NCI-H1694 (cell line): ENCODE measurements around the gene RMI1.

Experiments used
- DNase-seq: peaks from one replicate; lab custom pipeline; 2025; lab: John Stamatoyannopoulos, UW

Gene RMI1

DNA sequence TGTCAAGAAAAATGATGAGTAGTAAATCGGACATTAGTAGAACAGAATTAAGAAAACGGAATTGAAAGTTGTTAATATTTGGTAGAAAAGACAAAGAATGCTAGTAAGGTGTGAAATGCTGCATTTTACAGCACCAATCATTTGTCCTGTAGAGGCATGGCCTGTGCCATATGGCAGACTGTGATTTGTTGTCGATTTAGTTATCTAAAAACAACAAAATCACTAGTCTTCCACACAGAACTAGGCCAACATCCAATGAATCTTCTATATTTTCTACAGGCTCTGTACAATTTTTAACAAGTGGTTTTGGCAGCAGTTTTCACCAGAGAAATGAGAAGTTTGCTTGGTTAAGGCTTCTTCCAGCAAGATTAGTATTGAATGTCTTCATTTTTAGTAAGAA is 11.0 kb upstream of the RMI1 start:
- no peak for DNase-seq

DNA sequence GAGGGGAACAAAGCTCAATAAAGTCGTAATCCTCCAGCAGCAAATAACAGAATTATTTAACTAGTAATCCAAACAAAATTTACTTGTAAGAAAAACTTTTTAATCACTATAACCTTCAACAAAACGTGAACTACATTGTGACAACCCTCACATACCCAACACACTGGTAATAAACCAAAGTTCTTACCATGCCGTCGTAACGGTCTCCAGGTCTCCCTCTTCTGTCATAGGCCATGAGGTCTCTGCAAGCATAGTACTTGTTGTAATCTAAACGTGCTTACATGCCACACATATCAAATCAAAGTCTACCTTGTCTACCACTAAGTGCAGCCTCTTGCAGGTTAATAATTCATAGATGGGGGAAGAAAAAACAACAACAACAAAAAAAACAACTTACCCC is 9.1 kb upstream of the RMI1 start:
- DNase-seq, result no peak

DNA sequence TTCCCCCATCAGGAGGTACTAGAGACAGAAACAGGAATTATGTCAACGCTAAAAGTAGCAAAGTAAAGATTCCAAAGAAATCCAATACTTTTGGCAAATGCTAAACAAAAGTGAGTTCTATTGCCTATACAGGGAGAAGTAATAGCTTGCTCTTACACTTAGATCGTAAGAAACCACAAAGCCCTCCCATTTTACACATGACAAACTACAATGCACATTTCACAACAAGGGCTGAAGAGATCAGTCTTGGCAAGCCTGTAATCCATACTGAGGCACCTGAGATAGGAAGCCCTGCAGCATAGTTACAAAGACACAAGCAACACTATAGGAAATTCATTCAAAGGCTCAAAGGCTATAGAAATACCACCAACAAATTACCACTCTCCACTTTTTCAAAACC is 8.3 kb upstream of the RMI1 start:
- no peak for DNase-seq

DNA sequence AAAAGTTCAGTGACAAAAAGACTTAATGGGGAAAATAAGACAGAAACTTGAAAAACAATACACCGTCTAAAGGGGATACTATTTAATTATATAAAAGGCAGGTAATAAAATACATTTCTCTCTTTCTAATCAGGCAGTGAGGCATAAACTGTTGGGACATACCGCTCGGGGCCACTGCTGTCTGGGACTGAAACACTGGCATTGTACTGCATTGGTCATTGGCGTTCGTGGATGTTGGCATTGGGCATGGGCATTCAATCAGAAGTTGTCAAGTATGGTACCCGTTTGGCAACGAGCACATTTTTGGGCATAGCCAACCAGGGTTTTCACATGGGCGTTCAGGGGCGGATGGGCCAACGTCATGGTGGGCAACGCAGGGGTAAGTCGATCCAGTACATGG is 5.3 kb upstream of the RMI1 start:
- no peak for DNase-seq

DNA sequence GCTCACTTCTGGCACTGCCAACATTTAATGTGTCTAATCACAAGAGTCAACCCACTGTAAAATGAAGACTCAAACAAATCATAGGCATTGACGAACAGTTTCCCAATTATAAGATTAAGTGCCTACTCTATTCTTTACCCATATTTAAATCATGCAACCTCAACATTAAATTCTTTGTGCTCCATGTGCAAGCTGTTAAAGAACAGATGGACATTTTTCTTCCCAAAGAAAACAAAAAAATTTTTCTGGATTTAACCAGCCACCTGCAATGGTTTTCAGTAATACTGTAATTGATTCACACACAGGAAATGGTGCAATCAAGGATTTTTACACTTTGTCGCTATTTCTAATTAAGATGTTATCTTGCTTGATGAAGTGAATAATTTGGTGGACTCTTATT is 4.2 kb upstream of the RMI1 start:
- DNase-seq, result no peak

DNA sequence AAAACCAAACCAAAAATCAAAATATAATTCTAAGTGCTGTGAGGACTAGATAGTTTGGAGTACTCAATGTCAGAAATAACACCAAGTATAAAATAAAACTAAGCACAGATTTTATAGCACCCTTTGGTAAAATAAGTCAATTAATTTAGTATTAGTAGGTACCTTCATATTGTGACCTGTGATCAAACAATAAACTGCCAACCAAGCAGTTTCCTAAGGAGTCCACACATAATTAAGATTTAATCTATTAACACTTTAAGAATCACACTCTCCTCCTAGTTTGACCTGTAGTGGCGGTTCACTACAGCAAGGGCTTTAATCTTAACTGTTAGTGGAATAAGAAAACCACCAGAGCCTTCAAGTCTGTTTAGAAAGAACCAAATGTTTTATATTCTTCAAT is 3.4 kb upstream of the RMI1 start:
- no peak for DNase-seq

DNA sequence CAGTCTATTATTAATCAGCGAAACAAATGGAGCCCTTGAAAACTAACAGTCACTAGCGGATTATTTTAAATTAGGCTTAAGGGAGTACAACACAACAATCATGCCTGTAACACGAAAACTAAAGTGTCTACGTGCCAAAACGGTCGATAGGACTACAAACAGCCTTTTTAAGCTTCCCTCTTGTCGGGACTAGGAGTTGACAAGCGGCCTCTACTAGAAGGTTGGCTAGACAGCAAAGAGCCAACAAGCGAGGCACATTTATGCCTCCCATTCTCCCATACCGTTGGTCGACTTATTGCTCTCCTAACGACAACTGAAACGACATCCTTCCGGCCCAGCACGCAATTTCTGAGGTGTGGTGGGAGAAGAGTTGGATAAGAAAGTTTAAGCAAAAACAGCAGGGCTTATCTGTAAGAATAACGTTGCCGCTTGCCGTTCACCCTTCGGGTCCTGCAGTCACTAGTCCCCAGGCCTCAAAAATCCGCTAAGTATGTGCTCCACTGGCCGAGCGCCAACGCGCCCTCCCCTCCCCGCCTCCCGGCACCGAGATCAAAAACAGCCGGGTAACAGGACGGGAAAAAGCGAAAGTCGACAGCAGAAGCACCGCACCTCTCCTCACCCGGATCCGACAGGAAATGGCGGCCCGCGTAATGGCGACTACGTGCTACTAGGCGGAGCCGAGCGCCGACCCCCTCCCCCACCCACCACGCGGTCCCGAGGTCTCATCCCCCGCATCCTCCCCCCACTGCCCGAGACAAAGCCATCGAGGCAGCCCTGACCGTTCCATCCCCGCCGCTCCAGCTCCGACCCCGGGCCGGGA is 1.4 kb upstream of the RMI1 start:
- DNase-seq, result no peak

DNA sequence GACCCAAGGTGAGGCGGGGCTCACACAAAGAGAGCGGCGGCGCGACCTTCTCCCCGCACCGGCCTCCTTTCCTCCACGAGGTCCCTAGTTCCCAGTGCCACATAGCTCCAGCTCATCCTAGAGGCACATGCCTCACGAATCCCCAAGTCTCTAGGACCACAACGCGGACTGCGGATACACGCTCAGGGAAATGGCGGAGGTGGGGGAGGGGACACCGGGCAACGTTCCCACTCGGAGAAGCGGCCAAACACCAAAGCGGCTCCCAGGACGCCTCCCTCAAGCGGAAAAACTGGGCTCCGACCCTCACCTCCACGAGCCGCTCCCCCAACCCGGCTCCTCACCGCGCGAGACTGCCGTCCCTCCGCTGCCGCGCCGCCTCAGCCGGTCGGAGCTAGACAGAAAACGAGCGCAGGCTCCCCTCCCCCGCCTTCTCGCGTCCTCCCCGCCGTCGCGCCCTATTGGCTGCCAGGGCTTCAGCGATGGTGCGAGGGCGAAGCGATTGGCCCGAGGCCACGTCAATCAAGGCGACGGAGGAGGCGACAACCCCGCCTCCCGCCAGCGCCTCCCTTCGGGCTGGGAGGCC is 702 bp upstream of the RMI1 start, which contains the start of gene HNRNPK:
HNRNPK (minus strand) TSS at position 404 of the 583 bp plus-strand sequence. CDS start 1,963 bp downstream, outside the sequence.
- peak; percentile 83 for DNase-seq

DNA sequence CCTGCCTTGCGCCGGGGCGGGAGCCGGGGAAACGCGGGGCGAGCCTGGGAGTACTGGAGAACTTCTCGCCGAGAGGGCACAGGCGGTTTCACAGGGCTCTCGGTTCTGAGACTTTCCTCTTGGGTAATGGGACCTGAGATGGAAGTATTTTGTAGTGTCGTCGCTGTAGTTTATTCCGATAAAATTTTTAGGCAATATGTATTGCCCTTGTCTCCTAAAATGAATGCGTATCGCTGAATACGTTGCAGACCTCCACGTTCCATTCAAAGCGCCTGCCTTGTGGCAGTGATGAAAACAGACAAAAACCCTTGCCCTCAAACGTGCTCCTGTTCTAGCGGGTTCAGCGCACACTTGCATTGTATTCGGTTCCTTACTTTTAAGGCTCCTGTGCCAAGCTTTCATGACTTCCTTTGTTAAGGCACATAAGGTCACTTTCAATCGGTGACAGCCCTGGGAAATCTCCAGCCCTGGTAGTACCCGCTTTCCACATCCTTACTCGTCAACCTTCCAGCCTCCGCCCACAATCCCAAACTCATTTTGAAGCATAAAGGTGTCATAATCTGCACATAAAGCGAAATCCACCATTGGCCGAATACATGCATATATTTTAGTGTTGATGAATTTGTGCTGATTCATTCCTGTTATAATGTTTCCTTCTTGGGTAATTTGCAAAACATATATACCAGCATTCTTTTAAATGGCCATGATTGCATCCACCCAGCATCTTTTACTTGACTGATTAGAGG is 694 bp downstream of the RMI1 start:
- DNase-seq, result peak; percentile 39

DNA sequence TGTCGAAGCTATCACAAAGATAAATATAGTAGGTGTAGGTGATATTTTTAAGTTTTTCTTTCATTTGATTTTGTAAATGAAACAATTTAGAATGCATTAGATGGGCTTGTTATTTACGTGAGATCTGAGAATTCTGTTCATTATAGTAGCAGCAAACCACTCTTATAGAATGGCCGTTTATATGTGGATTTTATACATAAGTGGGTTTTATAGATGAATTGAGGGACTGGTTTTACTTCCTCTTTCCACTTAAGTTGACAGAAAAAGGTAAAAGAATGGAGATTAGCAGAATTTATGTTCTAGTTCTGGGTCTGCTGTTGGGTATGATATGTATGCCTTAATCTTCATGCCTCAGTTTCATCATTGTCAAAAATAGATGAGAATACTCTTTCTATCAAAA is 5.6 kb downstream of the RMI1 start:
- DNase-seq, result no peak

DNA sequence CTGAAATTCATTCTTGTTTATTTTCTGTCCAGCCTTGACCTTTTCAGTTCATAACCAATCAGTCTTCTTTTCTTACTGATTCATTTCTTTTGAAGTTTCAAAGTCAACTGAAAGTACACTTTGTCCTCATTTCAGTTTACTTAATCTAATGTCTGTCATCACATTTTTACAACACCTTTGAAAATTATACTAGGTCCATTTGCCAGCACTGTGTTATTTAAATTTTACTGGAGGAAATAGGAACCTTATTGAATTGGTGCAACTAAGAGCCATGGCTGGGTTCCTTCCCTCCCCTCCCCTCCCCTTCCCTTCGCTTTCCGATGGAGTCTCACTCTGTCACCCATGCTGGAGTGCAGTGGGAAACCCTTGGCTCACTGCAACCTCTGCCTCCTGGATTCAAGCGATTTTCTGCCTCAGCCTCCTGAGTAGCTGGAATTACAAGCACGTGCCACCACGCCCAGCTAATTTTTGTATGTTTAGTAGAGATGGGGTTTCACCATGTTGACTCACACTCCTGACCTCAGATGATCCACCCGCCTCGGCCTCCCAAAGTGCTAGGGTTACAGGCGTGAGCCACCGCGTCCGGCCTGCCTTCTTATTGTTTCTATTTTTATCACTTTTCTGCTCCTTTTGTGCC is 6.3 kb downstream of the RMI1 start:
- DNase-seq, result no peak

DNA sequence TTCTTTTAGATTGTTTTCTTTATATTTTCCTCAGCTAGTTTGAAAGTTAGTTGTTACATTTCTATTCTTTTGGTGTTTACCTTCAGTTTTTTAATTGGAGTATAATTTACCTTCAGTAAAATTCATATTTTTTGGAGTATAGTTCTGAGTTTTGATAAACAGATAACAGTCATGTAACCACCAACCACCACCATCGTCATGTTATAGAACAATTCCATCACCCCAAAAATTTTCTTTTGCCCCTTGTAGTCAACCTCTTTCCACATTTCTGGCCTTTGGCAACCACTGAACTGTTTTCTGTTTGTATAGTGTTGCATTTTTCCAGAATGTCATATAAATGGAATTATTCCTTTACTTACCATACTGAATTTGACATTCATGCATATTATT is 6.8 kb downstream of the RMI1 start:
- DNase-seq, result no peak

DNA sequence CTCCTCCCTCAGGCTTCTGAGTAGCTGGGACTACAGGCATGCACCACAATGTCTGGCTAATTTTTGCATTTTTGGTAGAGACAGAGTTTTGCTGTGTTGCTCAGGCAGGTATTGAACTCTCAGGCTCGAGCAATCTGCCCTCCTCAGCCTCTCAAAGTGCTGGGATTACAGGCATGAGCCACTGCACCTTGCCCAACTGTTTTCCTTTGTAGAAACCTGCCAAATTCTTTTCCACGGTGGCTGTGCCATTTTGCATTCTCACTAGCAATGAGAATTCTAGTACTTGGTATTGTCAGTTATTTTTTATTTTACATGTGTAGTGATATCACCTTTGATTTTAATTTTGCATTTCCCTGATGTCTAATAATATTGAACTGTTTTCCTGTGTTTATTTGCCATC is 7.8 kb downstream of the RMI1 start:
- DNase-seq, result no peak

DNA sequence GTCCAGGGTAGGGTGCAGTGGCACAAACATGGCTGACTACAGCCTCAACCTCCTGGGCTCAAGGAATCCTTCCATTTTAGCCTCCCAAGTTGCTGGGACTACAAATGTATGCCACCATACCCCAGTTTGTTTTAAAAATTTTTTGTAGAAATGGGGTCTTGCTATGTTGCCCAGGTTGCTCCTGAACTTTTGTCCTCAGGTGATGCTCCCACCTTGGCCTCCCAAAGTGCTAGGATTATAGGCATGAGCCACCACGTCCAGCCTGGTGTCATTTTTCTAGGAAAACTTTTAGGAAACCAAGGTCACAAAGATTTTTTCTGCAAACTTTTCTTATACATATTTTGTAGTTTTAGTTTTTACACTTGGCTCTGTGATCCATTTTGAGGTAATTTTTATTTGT is 10.8 kb downstream of the RMI1 start:
- DNase-seq, result no peak

DNA sequence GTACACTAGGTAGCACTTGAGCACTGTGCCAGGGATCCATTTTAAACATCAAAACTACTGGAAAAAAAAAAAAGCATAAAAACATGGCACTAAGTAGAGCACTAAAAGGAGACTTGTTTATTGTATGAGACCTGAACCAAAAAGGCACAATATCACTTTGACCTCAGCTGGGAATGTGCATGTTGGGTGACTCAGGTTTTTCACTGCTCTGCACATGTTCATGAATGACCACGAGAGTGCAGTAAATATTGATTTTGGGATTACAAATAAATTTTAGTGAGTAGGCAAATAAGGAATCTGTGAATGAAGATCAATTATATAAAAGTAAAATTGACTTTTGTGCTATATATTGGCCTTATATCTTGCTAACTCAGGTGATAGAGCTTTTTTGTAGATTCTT is 11.8 kb downstream of the RMI1 start:
- no peak for DNase-seq

DNA sequence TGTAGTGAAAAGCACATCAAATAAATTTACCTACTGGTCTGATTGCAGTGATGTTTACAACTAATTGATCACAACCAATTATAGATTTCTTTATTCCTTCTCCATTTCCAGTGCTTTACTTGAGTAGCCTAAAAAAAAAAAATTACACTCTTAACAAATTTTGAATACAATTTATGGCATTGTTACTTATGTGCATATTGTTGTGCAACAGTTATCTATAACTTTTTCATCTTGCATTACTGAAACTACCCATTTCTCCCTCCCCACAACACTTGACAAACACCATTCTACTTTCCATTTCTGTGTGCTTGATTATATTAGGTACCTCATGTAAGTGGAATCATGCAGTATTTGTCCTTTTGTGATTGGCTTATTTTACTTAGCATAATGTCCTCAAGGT is 12.3 kb downstream of the RMI1 start:
- no peak for DNase-seq

DNA sequence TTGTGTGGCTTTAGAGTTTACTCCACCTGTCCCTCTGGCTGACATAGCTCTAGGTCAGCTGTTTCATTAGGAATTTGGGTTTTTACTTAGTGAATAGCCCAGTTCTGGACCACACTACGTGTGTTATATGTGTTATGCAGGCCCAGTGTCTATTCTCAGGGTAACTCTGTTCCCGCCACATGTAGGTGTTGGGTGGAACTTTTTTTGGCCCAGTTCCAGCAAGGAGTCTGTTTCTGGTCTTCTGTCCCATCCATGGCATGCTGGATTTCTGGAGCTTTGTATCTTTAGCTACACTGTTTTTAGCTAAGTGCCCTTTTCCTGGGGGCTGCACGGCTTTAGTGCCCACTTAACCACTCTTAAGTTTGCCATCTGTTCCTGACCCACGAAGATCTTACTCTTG is 15.5 kb downstream of the RMI1 start:
- no peak for DNase-seq

DNA sequence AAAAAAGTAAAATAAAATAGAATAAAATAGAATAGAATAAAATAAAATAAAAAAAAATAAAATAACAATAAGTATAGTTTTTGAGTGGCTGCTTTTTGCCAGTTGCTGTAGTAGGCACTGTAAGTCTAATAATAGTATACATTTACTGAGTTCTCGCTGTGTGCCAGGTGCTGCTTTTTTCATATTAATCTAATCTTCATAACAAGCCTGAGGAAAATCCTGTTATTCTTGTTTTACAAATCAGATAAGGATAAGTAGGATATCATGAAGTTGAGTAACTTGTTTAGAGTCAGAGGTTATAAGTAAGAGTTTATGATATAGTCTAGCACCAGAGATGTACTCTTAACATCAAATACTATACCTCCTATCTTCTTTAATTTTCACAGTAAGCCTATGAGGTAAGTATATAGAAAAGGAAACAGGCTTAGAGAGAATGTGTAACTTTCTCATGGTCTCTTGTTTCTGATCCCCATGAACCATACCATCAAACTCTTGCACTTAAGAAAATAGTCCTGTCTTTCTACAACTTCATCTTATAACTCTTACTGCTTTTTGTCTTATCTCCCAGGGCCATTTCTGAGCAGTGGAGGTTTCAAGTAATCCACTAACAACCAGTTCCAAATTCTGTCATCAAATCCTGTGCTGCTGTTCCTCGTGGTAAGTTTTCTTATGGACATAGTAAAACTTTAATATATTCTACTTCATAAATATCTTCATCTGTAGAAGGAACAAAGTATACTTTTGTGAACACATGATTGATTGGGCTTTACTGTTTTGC is 18.7 kb downstream of the RMI1 start:
- no peak for DNase-seq

DNA sequence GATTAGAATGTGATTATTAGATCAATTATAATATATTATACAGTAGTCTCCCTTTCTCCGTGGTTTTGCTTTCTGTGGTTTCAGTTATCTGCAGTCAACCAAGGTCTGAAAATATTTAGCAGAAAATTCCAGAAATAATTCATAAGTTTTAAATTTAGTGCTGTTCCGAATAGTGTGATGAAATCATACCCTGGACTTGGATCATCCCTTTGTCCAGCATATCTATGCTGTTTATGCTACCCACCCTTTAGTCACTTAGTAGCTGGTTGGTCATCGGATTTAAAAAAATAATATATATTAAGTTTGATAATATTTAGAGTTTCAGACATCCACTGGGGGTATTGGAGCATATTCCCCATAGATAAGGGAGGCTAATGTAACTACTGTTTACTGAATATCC is 19.6 kb downstream of the RMI1 start:
- no peak for DNase-seq

DNA sequence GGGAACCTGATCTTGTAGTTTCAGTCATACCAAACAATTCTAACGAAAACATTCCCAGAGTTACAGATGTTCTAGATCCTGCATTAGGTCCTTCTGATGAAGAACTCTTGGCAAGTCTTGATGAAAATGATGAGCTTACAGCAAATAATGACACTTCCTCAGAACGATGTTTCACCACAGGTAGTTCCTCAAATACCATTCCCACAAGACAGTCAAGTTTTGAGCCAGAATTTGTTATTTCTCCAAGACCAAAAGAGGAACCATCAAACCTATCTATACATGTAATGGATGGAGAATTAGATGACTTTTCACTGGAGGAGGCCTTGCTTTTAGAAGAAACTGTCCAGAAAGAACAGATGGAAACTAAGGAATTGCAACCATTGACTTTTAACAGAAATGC is 21.0 kb downstream of the RMI1 start:
- DNase-seq, result no peak

DNA sequence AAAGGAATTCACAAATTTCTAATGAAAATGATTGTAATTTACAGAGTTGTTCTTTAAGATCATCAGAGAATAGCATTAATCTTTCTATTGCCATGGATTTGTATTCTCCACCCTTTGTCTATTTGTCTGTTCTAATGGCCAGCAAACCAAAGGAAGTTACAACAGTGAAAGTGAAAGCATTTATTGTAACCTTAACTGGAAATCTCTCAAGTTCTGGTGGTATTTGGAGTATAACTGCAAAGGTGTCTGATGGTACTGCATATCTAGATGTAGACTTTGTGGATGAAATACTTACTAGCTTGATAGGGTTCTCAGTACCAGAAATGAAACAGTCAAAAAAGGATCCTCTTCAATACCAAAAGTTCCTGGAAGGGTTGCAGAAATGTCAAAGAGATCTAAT is 21.7 kb downstream of the RMI1 start:
- DNase-seq, result no peak

DNA sequence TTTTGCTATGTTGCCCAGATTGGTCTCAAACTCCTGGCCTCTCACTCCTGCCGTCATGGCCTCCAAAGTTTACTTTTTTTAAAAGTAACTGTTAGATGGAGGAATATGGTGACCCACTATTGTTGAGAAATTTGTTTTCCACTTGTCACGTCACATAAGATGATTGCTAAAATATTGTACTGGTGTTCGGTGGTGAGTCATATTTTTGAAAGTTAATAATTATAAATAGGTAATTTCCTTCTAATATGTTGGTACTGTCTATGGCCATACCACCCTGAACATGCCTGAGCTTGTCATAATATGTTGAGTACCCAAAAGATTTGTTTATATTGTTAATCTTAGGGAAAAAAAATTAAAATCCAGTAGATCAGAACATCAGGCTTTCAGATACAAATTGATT is 22.6 kb downstream of the RMI1 start:
- DNase-seq, result no peak
